ENCODE data around the gene RBBP7.
"Not testable (repeated sequence)": the region's sequence is repeated elsewhere in the genome, so short reads cannot be mapped to it uniquely, and the experiment has no call there.

RBBP7 gene

DNA sequence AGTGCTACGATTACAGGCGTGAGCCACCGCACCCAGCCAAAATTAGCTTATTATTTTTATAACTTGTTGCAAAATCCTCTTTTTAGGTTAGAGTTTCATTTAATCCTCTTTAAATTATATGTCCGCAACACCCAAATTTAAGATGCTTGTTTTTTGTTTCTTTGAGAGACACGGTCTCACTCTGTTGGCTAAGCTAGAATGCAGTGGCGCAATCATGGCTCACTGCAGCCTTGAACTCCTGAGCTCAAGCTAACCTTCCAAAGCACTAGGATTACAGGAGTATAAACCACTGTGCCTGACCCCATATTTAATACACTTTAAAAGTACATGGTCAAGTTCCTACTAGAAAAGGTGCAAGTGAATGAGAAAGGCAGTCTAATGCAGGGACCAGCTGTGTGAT lies 2.2 kb downstream of the RBBP7 start:
- in situ Hi-C loops (cut with MboI; ENCODE audit: low sequenced_read_pairs): no loop called here

GRCh38 chrX:16862829-16863228 lies 7.3 kb downstream of the RBBP7 start:
- in situ Hi-C loops (cut with MboI; ENCODE audit: low sequenced_read_pairs): no loop called here

DNA sequence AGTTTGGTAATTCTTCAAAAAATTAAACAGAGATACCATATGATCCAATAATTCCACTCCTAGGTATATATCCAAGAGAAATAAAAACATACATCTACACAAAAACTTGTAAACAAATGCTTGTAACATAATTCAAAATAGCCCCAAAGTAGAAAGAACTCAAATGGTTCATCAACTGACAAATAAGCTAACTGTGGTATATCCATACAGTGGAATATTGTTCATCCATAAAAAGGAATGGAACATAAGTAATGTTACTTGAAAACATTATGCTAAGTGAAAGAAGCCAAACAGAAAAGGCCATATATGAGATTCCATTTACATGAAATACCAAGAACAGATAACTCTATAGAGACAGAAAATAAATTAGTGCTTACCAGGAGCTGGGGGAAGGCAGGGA lies 13.4 kb downstream of the RBBP7 start:
- in situ Hi-C loops (cut with MboI; ENCODE audit: low sequenced_read_pairs): no loop called here

GRCh38 chrX:16856076-16856404 lies 14.1 kb downstream of the RBBP7 start:
- in situ Hi-C loops (cut with MboI; ENCODE audit: low sequenced_read_pairs): not testable (repeated sequence)

- in situ Hi-C loops (cut with MboI; ENCODE audit: low sequenced_read_pairs): no loop called here
These were observed 14.6 kb downstream of the RBBP7 start for GRCh38 chrX:16855363-16856075.

- in situ Hi-C loops (cut with MboI; ENCODE audit: low sequenced_read_pairs): no loop called here
These were observed 16.6 kb downstream of the RBBP7 start for GRCh38 chrX:16853537-16853936.

- in situ Hi-C loops (cut with MboI; ENCODE audit: low sequenced_read_pairs): no loop called here
These were observed 17.5 kb downstream of the RBBP7 start for GRCh38 chrX:16852617-16853179.

DNA sequence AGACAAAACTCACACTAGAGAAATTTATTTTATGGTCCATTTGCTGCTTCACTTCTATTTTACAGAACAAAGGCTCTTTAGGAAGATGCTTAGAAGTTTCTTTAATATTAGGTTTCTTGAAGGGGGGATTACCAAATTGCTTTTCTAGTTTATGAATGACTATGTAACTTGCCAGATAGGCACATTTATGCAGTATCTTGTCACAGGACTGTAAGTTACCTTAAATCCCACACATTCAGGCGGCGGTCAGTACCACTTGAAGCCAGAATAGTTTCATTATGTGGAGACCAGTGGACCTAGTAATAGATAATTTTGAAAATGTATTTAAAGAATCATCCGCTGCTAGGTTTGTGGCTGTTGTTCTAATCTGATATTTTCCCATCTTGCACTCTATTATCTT lies 18.3 kb downstream of the RBBP7 start:
- in situ Hi-C loops (cut with MboI; ENCODE audit: low sequenced_read_pairs): no loop called here

GRCh38 chrX:16851421-16851820 lies 18.7 kb downstream of the RBBP7 start:
- in situ Hi-C loops (cut with MboI; ENCODE audit: low sequenced_read_pairs): no loop called here

DNA sequence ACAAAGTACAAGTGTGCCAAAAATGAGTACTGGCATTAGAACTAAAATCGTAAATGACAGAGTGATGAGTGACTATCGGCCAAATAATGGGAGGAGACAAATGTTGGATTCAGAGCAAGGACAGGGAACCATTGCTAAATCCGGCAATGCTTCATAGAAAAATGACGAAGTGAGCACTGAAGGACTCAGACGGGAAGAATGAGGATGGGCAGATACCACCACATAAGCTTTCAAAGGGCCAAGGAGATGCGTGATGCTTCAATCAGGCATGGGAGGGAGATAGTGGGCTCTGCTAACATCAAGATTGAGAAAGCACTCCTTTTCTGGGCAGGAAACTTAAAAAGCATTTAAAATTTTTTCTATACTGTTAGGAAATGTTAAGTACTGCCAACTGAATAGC lies 21.6 kb downstream of the RBBP7 start:
- in situ Hi-C loops (cut with MboI; ENCODE audit: low sequenced_read_pairs): no loop called here

DNA sequence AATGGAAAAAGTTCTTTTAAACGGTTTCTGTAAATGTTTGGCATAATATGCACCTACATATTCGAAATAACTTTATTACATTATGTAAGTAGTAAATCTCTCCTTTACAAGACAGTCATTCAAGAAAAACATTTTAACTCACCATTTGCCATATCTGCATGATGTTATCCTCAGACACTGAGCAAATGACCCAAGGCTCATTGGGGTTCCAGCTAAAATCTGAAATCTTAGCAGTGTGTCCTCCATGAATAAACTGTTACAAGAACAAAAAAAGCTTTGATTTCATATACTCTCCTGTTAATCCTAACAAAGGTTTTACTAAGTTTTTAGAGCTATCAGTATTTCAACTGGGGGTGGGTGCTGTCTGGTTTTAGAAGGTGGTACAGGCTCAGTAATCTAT lies 24.5 kb downstream of the RBBP7 start:
- in situ Hi-C loops (cut with MboI; ENCODE audit: low sequenced_read_pairs): no loop called here

DNA sequence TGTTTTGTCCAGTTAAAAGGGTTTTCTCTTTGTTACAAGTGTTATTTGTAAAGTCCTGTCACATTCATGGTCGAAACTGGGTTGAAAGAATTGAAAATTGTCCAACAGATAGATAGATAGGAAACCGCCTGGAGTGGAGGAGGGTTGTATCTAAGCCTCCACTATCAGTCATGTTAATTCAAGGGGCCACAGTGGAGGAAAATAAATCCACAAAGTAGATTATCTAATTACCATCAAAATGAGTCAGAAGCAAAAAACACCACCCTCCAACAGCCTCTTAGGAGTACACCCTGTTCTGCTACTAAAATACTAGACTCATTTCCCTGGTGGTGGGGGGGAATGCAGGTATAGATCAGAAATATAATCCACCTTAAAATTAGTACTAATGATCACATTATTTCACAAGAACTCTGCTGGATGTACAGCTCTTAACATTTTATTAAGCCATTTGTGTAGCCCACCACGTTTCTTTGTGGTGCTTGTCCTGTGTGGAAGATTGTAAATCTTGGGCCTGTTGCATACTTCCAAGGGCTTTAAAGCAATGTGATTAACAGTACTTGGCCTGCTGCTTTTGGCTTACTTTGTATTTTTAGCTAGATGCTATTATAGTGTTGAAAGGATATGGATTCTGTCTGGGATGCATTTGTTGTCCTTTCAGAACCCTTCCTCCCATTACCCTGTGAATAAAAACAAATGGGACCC lies 26.8 kb downstream of the RBBP7 start:
- in situ Hi-C loops (cut with MboI; ENCODE audit: low sequenced_read_pairs): no loop called here

DNA sequence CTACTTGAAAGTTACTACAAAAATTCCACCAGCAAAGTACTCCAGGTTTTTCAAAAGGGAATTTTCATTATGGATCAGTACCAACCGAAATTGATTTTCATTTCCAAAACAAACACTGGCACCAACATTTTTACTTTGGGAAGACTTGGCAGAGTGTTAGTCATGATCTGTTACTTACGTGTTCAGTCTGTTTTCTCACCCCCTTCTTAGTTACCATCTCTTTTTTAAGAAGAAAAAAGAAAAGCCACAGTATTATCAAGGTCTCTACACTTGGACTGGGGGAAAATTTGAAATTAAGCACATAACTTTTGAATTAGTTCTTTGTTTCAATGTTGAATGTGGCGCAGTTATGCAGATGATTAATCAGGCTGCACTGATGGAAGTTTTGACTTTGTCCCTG lies 27.5 kb downstream of the RBBP7 start:
- in situ Hi-C loops (cut with MboI; ENCODE audit: low sequenced_read_pairs): no loop called here

DNA sequence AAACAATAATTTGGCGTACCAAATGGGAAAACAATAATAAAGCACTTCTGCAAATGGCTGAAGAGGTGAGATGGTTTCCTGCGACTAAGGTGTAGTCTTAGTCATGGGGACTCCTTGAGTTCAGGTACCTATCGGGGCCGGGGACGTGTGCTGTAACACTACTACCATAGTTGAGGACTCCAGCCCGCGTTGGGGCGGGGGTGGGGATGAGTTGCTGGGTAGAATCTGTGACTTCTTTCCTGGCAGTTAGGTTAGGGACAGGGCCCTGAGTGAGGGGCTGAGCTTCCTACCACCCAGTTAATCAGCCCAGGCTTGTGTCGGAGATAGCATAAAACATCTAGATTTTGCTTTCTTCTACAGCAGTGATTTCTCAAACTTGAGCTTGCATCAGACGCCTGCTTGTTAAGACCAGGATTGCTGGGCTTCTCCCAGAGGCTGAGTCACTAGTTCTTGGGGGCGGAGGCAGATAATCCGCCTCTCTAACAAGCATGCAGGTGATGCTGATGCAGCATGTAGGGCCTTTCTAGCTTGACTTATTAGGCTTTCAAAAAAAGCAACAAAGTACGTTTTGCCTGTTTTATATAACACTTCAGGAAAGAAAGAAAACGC lies 30.2 kb downstream of the RBBP7 start:
- in situ Hi-C loops (cut with MboI; ENCODE audit: low sequenced_read_pairs): no loop called here

GRCh38 chrX:16839219-16839851 lies 30.8 kb downstream of the RBBP7 start:
- in situ Hi-C loops (cut with MboI; ENCODE audit: low sequenced_read_pairs): no loop called here

- in situ Hi-C loops (cut with MboI; ENCODE audit: low sequenced_read_pairs): no loop called here
These were observed 31.7 kb downstream of the RBBP7 start for GRCh38 chrX:16838202-16839066.

GRCh38 chrX:16836371-16836770 lies 33.8 kb downstream of the RBBP7 start:
- in situ Hi-C loops (cut with MboI; ENCODE audit: low sequenced_read_pairs): no loop called here

GRCh38 chrX:16834806-16835205 lies 35.4 kb downstream of the RBBP7 start:
- in situ Hi-C loops (cut with MboI; ENCODE audit: low sequenced_read_pairs): no loop called here

DNA sequence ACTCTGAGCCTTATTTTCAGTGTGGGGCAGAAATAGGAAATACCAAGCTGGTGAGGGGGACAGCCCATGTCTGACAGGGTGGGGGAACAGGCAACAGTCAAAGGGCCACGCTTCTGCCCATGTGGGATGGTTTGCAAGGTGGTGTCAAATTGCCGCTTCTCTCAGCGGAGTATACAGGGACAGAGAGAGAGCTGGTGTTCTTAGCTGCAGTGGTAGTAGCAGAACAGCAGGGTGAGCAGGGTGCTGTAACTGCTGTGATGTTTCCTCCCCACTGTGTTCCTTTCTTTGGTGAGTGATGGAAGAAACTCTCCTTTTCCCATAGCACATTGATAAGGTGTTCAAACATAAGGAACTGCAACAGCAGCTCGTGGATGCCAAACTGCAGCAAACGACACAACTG lies 37.9 kb downstream of the RBBP7 start:
- in situ Hi-C loops (cut with MboI; ENCODE audit: low sequenced_read_pairs): no loop called here

DNA sequence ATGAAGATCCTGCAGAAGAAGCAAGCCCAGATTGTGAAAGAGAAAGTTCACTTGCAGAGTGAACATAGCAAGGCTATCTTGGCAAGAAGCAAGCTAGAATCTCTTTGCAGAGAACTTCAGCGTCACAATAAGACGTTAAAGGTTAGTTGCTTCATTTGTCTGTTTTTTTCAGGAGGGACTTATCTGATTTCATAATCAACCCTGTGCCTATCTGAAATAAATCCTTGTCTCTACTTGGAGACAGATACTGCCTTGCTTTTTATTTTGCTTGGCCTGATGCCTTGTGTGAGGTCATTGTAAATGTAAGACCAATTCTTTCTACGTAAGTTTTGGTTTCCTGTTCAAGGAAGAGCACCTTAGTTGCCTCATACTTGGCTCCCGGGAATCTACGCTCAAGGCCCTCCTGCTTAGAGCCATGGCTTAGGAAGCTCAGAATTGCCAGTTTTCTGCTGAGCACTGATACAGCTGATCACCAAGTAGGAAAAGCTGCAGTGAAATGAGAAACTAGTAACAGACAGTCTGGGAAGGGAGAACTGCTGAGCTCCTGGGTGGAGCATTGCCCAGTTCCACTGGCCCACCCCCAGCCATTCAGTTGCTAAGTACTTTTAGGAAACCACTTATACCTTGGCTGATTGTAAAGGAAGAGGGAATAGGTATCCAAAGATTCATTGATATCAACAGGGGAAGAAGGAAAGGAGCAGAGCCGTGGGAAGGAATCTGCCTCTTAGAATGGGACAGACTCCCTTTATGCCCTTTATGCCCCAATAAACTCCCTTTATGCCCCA lies 41.8 kb downstream of the RBBP7 start:
- in situ Hi-C loops (cut with MboI; ENCODE audit: low sequenced_read_pairs): no loop called here
